CD4-positive, alpha-beta T cell treated with Interleukin-15 for 4 hours (primary cell): ENCODE results near the gene SSBP2.

Source experiments
- DNase-seq: peaks from one replicate; pipeline ENCODE4 v3.0.0-alpha.2; 2020; ENCODE audit warnings: low spot score

SSBP2 gene

DNA sequence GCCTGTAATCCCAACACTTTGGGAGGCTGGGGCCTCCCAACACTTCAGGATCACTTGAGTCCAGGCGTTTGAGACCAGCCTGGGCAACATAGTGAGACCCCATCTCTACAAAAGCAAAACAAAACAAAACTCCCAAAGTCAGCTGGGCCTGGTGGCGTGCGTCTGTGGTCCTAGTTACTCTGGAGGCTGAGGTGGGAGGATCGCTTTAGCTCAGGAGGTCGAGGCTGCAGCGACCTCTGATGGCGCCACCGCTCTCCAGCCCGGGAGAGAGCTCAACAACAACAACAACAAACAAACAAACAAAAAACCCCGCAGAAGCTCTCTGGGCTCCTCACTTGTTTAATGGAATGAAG is 357.5 kb downstream of the SSBP2 start:
- no peak for DNase-seq

DNA sequence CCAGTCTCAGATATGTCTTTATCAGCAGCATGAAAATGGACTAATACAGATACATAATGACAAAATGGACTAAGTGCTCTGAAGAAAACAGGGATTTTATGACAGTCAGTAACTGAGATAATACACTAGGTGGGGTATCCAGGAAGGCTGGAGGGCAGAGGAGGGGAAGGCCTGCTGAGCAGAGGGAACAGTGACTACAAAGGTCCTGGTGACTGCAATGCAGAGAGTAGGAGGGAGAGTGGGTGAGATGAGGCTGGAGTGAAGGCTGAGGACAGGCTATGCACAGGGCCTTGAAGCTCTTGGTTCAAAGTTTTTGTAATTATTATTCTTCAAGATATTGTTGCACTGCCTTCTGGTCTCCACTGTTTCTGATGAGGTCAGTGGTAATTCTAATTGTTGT is 361.9 kb downstream of the SSBP2 start:
- DNase-seq = no peak

DNA sequence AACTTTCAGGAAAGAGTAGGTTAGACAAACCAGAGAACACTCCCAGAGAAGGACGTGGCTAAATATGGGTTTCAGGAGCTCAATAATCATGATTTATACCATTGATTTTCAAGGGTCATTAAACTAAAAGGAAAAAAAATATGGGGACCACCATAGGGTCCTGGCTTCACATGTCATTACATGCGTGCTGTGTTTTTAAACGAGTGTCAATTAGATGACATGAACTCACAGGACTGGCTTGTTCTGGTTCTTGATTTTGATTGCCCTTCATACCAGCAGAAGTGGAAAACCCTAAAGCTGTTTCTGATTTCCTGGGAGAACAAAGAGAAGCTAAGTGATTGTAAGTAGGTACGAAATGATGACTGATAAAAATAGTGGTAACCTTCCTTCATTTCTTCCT is 362.7 kb downstream of the SSBP2 start:
- no peak for DNase-seq

DNA sequence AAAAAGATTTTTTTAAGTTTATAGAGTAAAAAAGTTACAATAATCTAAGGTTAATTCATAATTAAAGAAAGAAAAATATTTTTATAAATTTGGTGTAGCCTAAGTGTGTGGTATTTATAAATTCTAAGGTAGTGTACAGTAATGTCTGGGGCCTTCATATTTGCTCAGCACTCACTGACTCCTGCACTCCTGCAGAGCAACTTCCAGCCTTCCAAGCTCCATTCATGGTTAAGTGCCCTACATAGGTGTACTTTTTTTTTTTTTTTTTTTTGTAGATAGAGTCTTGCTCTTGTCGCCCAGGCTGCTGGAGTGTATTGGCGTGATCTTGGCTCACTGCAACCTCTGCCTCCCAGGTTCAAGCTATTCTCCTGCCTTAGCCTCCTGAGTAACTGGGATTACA is 367.0 kb downstream of the SSBP2 start:
- DNase-seq = no peak

DNA sequence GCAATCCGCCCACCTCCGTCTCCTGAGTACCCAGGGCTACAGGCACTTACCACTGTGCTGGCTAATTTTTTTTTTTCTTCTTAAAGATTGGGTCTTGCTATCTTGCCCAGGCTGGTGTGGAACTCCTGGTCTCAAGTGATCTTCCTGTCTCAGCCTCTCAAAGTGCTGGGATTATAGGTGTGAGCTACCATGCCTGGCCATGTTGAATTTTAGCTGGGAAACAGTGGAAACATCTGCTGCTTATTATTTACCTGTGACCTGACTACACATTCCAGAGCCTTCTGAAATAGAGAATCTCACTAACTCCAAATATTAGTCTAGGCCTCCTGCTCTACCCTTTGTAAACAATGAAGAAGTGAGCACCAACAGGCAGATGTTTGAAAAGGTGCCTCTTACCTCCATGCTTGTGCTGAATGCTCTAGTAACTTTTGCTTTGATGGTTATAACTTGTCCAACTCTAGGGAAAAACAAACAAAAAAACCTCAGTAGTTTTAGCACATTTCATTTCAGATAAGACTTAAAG is 379.5 kb downstream of the SSBP2 start:
- DNase-seq = no peak

DNA sequence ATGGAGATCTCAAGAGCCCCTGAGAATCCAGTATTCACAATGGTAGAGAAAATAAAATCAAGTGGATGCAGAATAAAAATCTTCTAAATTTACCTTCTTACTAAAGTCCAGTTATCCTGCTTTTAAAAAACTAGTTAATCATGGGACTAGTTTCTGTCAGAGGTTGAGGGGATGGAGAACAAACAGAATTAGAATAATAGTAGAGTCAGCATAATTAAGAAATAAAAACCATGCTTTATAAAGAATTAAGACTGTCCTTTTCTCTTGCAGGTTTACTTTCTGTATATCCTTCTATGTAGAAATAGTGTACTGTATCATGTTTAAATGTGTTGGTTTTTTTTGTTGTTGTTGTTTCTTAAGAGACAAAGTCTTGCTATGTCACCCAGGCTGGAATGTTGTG is 380.0 kb downstream of the SSBP2 start:
- DNase-seq = no peak

DNA sequence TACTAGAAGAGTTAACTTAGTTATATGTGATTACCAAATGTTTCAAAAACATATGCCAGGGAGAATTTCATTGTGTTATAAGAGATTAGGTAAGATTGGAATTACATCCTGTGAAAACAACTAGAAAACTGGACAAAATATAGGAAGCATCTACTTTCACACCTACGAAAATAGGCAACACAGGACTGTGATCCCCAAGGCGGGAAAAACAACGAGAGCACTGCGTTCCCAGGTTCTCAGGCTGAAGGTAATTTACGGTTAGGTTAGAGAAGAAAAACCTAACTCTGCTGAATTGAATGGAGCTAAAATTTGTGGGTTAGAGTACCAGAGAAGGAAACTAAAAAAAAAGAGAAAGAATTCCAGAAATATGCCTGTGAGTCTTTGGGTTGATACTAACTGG is 385.4 kb downstream of the SSBP2 start:
- no peak for DNase-seq

DNA sequence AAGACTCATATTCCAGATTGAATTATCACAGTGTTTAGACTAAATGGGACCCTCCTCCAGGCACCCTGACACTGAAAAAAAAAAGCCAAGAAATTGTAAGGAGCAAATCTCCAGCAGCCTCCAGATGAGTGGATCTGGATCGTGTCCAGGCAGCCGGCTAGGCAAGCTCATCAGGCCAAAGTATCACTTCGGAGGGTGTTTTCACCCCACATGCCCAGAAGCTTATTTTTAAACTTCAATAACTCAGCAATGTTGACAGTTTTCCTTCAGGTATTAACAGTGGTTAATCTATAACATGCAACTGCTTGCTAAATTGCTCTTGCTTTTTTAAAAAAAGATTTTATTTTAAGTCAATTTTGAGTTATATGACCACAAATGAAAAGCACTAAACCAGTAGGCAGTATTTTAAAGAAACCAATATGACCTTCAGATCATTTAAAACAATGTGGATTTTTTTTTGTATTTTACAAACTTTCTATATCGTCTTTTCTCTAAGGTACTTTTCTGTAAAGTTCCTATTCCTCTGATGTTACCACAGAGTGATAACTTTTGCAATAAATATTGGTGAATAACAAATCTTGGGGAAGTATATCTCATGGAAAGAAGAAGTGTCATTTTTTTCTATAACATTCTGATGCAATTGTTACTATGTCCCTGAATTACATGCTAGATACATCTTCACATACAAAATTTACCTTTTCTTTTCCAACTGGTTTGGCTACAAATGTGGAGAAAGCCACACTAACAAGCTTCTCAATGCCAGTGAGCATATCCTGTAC is 387.6 kb downstream of the SSBP2 start:
- DNase-seq = no peak
